GM18868 (cell line): ENCODE measurements around the gene ST8SIA5.

Experiments used
- ATAC-seq: cut with Tn5 transposase; IDR thresholded peaks from one replicate; pipeline ENCODE4 v1.9.1; 2021; ENCODE audit warnings: mild to moderate bottlenecking, moderate library complexity; ENCODE audit not compliant: unreplicated experiment

ST8SIA5 gene

DNA sequence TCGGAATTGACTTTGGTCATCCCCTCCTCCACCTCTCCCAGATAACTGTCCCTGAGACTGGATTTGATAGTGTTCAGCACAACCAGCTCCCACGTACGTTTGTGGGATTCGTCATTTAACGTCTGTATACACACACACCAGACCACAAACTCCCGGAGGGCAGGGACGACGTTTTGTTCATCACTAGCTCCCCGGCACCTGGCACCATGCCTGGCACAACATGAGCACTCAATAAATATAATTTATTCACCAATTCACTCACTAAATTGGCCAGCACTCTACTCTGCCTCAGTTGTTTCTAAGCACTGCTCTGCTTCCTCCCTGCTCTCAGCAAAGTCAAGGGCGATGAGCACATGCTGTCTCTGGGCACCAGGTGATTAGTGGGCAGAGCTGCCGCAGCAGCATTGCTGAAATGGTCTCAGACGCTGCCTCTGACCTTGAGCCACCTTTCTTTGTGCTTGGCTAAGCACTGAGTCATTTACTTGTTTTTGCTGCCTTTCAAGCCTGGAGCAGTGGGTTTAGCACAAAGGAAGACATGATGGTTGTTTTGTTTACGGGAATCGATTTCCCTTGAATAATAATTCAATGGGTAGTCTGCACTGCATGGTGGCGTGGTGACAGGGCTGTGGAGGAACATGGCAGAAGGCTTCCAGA lies 80.5 kb downstream of the ST8SIA5 start:
- no peak for ATAC-seq

DNA sequence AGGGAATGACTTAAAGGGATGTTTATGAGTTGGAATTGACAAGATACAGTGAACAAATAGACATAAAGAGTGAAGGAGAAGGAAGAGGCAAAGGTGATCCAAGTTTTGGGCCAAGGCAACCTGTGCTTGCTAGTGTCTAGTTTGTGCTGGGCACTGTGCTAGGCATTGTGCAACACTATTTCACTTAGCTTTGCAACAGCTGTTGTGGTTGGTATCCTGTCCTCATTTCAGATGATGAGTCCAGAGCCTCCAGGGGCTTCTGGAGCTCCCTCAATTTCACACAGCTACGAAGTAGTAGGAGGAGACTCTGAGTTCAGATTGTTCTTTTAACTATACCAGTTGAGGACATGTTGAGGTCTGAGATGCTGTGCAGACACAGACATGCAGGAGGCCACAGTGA lies 81.7 kb downstream of the ST8SIA5 start:
- no peak for ATAC-seq

DNA sequence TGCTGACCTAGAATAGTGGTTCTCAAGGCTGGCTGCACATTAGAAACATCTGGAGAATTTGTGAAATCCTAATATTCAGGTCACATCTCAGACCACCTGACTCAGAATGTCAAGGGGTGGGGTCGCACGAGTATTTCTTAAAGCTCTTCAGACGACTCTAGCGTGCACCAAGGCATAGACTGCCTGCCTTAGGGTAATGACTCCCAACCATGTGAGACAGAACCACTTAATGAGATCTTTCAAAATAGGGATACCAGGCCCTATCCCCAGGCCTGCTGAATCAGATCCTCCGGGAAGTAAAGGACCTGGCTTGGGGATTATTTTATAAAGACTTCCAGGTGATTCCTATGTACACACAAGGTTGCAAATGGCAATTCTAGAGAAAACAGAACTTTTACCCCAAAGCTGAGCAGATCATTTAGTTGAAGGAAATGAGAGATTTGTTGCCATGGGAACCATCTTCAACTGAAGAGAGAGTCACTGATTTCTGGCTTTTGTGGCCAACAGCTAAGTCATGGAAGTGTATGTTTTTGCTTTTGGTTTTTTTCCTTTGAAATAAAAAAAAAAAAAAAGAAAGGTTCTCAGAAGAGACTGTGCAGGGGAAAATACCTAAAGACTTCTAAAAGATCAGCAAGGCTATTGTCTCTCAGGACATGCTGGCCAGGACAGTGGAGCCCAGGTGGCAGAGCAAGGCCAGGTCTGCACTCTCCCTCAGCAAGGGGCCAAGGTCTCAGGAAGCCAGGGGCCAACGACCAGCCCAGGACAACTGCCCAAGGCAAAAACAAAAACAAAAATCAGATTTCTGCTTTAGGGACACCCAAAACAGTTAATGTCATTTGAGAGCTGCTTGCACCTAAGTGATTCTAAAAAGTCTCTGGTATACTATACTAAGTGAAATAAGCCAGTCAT lies 84.5 kb downstream of the ST8SIA5 start:
- ATAC-seq: no peak

DNA sequence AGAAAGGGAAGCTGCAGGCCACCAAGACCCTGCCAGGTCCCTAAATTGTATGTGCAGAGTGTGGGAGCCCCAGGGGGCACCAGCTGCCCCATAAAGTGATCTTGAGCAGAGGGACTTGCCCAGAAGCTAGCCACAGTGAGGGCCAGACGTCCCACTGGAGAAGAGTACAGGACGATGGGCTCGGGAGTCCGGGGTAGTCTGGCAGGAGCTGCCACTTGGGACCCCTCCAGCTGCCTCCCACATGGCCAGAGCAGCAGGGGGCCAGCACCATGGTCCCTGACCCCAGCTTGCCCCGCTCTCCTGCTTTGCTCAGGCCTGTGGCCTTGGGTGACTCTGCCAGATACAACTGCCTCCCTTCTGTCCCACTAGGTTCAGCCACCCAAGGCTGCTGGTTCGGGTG lies 88.2 kb downstream of the ST8SIA5 start:
- no peak for ATAC-seq

DNA sequence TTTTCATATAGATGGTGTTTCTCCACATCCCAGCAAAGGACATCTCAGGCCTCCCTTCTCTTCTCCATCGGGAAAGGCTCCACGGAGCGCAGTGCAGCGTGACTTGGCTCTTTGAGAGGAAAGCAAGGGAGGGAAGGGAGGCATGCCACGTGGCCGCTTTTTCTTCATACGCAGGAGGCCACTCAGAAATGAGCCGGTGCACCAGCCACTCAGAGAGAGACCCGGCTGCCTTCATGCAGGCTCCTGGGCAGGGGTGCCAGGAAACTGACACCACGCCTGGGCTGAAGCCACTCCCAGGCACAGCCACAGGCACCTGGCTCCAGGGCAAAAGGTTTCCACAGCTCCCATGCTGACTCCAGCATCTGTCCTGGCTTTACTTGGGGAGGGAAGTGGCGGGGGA lies 88.7 kb downstream of the ST8SIA5 start:
- ATAC-seq: no peak

DNA sequence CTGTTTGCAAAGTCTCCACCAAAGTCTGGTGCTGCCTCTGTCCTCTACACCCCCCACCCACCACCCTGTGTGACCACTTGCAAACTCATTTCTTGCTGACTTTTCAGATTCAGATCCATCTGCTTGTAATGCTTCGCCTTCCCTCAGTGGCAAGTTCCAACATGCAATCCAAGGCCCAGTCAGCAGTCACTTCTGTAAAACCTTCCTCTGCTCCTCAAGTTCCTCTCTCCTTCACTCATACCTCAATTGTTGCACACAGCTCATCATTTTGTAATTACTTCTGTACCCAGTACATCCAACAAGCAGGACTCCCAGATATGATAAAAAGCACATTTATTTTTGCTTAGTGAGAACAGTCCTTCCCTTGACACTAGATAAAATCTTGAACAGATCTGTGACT lies 93.3 kb downstream of the ST8SIA5 start:
- ATAC-seq: no peak

DNA sequence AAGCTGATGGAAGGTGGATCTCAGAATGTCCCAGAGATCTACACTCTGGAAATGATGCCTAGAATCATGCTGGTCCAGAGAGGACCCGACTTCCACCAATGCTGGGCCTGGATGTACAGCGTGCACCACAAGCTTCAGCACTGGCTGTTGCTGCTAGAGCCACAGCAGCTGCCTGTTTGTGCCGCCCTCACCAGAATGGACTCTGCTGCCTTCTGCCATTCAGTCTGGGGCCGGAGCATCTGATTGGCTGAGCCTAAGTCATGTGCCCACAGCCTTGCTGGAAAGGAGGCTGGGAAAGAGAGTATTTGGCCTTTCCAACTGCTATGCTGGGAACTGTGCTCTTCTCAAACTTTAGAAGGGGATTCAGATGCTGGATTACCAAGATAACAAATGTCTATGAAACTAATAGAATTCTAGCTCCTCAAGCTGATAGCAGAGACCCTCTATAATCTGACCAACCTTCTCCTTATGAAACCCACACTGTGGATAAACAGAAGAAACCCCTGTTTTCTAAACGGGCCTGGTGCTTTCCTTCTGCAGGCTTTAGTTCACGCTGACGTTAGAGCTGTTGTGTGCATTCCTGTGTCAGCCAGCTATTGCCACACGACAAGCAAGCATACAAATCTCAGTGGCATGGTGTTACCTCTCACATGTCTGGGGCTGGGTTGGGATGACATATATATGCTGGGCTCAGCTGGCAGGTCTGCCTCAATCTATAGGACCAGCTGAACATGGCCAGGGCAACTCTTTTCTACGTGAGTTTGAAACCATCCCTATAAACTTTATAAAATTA lies 95.7 kb downstream of the ST8SIA5 start:
- no peak for ATAC-seq

DNA sequence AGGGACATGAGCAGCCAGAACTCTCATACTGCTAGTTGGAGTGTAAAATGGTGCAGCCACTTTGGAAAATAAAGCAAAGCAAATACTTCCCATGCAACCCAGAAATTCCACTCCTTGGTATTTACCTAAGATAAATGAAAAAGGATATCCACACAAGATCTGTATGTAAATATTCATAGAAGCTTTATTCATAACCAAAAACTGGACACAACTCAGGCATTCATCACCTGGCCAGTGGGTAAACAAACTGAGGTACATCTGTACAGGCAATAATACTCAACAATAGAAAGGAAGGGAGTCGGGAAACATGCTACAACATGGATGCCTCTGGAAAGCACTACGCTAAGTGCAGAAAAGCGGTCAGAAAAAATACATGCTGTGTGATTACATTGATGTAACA lies 97.4 kb downstream of the ST8SIA5 start:
- no peak for ATAC-seq

DNA sequence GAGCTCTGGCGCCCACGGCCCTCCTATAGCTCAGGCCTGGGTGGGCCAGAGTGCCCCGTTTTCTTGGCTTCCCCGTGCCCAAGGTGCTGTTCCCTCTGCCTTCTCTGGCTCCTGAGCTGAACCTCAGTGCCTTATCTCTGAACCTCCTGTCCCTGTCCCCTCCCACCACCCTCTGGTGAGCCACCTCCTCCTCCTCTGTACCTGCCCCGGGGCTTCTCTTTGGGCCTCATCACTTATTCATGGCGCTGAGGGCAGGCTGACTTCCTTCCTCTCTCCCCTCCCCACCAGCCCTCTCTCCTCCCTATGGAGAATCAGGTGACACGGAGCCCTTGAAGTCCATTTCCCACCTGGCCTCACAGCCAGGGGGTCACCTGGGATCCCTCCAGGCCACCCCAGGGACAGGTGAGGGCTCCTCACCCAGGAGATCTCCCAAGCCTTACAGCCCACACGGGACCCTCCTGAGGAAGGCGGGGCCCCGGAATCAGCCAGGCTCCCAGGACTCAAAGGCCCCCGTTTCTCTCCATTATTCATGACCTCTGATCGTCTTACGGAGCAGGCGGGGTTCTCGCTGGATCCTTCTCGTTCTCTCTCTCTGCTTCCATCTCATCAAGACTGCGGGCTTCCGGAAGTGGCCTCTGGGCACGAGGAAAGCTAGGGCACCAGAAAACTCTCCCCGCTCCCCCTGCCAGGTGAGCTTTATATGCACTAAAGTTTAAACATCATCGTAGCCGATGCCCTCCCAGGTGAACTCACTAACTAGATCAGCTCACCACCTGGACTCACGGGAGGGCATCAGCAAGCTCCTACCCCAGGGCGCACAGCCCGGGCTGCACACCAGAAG lies 99.5 kb downstream of the ST8SIA5 start, which contains the start of gene LOXHD1:
Gene LOXHD1, minus strand, starts transcription at position 106 of the 841 bp plus-strand sequence. CDS start 187 bp downstream, outside the sequence.
- no peak for ATAC-seq

DNA sequence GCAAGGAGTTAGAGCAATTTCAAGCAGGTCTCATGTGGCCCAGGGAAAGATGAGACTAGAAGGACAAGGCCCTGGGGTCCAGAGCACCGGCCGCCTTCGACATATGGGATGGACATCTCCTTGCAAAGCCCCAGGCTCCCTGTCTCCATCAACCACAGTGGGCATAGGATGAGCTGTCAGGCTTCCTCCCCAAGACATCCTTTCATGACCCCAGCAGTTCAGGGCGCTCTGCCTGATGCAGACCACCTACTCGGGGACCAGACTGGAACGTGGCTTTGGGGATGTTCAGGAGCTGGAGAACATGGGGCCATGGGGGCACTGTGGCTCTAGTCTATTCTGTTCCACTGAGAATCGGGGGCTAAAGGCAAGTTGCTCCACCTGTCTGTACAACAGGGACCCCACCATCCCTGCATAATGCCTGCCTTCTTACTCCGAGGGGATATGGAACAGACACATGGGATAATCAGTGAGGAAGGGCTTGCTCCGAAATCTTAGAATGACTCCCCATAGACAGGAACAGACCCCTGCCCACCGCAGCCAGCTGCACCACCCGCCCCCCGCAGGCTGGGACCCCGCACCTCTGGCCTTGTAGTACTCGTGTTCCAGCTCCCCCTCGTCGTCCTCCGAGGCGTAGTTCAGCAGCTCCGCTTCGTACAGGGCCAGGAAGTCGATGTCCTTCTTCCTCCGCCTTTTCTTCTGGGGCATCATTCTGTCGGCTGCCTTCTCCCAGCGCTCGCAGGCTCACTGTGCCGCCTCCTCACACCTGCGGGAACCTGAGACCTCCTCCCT lies 100.3 kb downstream of the ST8SIA5 start:
- no peak for ATAC-seq

DNA sequence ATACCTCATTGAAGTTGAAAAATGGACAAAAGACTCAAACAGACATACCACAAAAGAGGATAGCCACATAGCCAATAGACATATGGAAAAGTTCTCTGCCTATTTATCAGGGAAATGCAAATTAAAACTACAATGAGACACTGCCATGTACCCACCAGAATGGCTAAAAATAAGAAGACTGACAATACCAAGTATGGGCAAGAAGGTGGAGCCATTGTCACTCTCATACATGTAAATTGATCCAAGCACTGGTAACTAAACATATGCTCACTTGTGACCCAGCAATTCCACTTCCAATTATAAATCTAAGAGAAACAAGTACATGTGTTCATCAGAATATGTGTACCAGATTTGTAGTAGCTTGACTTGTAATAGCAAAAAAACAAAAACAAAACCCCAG lies 104.5 kb downstream of the ST8SIA5 start:
- ATAC-seq: no peak

DNA sequence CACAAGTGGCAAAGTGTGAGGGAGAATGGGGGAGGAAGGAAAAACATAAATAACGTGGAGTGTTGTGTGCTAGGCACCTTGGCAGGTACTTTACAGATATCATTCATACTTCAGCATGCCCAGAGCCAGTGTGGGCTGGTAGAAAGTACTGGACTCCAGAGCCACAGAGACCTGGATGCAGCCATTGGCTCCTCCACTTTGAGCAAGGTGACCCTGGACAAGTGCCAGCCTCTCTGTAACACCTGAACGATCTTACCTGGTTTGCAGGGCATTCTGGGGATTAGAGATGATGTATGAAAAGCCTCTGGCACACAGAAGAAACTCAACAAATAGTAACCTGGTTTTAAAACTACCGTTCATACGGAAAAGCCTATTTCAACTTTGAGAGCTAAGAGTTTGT lies 106.2 kb downstream of the ST8SIA5 start:
- ATAC-seq: no peak

DNA sequence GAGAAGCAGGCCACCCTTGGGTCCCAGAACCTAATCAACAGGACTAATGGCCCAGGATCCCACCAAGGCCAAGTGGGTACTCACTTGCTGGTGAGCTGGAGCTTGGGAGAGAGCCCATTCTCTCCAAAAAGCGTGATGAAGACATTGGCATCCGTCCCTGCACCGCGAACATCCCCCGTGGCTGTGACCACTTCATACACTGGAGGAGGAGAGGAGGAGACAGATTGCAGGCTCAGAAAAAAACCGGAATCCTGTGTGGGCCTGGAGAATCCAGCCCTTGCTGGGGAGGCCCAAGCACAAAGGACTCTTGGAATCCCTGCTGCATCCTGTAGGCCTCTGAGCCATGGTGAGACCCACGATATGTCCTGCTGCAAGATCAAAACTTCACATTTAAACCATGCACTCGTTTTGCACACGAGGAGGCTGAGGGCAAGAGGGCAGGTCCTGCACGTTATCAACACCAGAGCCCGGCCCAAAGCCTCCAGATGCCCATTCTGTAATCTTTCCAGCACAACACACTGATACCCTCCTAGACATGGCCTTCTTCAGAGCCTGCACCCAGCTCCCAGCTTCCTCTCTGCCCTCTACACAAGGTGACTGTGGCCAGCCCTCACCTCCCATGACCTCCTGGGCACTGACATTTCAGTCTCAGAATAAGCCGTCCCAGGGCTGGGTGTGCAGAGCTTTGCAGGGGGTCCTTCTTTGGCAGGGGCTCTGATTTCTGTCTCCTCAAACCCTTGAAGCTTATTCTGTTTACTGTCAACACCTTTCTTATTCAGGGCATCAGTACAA lies 107.6 kb downstream of the ST8SIA5 start:
- no peak for ATAC-seq

DNA sequence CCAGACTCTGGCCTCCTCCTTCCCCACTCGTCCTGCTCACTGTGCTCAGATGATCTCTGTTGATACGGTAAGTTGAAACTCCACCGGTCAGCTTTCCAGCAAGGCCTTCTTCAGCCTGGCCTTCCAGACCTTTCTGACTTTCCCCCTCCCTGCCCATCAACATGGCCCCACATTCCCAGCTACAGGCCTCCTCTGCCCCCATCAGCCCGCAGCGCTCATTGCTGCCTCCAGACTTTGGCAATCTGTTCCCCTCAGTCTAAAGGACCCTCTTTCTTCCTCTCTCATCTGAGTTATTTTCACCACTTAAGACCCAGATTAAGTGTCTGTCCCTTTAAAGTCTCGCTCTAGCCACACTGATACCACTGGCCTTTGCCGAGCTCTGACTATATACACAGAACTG lies 110.4 kb downstream of the ST8SIA5 start:
- ATAC-seq: no peak

DNA sequence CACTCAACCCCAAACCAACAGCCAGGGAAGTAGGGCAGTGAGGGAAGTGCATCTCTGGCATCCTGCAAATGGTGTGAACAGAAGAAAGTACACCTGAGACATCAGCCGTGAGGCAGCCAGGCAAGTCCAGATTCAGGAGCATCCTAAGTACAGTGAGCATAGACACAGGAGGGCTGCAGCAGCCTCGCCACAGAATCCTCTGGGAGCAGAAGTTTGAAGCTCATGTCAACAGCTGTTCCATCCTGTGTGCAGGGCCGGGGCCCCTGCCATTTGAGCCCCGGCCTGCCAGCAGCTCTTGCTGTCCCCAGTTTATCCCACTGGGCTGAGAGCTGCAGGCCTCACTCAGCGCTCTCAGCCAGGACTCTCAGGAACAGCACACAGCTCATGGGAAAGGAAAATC lies 114.3 kb downstream of the ST8SIA5 start:
- no peak for ATAC-seq

DNA sequence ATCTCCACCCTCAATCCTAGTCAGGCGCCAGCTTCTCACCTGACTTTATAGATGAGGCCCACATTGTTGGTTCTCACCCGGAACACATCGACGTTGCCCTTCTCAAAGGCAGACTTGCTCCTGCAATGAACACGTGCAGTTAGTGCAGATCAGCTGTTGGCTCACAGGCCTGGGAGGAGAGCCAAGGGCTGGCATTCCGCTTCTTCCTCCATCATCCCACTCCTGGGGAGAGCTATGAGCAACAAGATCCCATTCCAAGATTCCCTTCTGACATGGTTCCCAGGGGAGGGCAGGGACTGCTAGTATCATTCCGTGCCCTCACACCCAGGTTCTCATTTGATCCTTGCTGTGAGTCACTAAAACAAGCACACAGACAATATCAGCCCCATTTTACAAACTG lies 114.9 kb downstream of the ST8SIA5 start:
- ATAC-seq: no peak

DNA sequence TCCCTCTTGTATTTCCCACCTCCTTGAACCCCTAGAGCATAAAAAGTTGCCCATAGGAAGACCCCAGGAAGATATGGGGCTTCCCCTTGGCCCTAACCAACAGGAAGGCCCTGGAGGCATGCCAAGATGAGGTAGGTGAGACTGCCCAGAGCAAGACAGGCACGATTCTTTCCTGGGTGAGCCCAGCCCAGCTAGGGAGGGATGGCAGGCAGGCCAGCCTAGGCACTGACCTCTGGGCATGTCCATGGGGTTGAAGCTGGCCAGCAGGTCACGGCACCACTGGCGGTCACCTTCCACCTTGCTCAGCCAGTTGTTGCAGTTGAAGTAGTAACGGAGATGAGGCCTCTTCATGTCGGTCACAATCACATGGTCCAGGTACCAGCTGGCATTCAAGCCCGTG lies 117.5 kb downstream of the ST8SIA5 start:
- ATAC-seq: no peak

DNA sequence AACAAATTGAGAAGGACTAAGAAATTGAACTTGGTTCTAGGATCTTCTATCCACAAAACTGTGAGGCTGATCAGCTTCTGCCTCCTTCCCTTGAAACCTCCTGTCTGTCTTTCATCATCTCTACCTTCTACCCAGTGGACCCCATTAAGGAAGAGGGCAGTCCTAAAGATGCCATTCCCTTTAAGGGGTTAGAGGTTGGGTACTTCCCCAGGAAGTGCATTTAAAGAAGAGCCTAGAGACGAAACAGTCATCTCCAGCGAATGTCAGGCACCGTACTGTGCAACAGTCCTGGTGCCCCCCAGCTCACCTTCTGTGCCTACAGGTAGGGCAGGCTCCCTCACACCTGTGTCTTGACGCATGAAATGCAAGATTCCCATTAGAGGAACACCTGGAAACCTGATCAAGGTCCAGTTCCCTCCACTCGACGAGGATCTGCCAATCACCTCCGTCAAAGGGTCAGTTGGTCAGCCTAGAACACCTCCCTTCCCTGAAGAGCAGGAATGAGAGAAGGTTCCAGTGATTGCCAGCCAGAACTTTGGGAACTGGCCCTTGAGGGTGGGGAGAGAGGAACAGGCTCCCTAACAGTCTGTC lies 120.7 kb downstream of the ST8SIA5 start:
- ATAC-seq: no peak
